HG02798 (cell line): Measurements from ENCODE around the gene AKAP12.
"Not testable (repeated sequence)": the region's sequence is repeated elsewhere in the genome, so short reads cannot be mapped to it uniquely, and the experiment has no call there.

ENCODE experiments used
- ATAC-seq: cut with Tn5 transposase; IDR thresholded peaks from one replicate; pipeline ENCODE4 v1.9.1; 2021; ENCODE audit warnings: mild to moderate bottlenecking; ENCODE audit not compliant: unreplicated experiment, poor library complexity

The AKAP12 gene

GRCh38 chr6:151330130-151330696 lies 90.4 kb downstream of the AKAP12 start:
- ATAC-seq = no peak

DNA sequence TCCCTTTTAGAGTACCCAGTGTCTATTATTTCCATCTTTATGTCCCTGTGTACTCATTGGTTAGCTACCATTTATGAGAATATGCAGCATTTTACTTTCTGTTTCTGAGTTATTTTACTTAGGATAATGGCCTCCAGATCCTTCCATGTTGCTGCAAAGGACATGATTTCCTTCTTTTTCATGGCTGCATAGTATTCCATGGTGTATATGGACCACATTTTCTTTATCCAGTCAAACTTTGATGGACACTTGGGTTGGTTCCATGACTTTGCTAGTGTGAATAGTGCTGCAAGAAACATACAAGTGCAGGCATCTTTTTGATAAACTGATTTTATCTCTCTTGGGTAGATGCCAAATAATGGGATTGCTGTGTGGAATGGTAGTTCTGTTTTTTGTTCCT lies 96.2 kb downstream of the AKAP12 start:
- no peak for ATAC-seq

DNA sequence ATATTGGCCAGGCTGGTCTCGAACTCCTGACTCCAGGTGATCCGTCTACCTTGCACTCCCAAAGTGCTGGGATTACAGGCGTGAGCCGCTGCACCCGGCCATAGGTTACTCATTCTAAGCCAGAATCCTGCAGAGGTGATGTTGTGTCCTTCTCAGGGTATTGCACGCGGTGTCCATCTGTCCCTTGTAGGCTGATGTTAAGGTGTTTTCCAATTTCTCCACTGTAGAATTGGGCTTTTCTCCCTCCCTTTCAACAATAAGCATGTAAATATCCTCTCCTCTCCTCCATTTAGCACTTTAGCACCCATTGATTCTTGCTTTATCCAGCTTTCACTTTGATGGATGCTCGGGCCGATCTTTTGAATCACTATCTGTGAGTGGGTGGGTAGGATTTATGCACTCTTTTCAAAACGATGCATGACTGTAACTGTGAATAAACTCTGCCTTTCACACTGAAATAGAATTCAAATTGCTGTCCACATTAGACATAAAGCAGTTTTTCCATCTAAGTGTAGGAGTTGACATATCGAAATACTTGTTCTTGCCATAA lies 99.0 kb downstream of the AKAP12 start:
- ATAC-seq = no peak

GRCh38 chr6:151339369-151339768 lies 99.6 kb downstream of the AKAP12 start:
- ATAC-seq = no peak

DNA sequence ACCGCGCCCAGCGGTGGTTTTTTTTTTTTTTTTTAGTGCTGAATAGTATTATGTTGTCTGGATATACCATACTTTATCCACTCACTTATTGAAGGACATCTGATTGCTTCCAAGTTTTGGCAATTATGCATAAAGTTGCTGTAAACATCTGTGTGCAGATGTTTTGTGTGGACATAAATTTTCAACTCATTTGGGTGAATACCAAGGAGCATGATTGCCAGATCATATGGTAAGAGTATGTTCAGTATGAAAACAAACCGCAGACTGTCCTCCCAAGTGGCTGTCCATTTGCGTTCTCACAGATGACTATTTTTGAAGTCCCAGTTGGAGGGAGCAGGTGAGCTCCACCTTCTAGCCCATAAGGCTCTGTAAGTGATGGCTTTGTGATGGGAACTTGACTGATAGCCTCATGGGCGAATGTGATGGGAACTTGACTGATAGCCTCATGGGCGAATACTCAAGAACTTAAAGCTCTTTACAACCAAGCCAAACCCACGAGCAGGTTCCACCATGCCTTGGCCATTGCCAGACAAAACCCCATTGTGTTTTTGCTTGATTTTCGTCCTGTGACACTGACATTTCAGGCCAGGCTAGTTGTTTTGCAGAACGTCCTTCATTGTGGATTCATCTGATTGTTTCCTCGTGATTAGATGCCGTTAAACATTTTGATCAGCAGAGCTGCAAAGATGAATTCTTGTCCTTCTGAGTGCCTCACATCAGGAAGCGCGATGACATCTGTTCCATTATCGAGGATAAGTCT lies 100.6 kb downstream of the AKAP12 start:
- ATAC-seq = no peak

GRCh38 chr6:151341476-151342195 lies 101.9 kb downstream of the AKAP12 start:
- ATAC-seq = no peak

- not testable (repeated sequence) for ATAC-seq
Observed at GRCh38 chr6:151342750-151343149, 103.0 kb downstream of the AKAP12 start.

DNA sequence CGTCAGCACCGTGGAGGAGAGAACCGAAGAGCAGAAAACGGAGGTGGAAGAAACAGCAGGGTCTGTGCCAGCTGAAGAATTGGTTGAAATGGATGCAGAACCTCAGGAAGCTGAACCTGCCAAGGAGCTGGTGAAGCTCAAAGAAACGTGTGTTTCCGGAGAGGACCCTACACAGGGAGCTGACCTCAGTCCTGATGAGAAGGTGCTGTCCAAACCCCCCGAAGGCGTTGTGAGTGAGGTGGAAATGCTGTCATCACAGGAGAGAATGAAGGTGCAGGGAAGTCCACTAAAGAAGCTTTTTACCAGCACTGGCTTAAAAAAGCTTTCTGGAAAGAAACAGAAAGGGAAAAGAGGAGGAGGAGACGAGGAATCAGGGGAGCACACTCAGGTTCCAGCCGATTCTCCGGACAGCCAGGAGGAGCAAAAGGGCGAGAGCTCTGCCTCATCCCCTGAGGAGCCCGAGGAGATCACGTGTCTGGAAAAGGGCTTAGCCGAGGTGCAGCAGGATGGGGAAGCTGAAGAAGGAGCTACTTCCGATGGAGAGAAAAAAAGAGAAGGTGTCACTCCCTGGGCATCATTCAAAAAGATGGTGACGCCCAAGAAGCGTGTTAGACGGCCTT lies 110.0 kb downstream of the AKAP12 start:
- ATAC-seq = no peak

DNA sequence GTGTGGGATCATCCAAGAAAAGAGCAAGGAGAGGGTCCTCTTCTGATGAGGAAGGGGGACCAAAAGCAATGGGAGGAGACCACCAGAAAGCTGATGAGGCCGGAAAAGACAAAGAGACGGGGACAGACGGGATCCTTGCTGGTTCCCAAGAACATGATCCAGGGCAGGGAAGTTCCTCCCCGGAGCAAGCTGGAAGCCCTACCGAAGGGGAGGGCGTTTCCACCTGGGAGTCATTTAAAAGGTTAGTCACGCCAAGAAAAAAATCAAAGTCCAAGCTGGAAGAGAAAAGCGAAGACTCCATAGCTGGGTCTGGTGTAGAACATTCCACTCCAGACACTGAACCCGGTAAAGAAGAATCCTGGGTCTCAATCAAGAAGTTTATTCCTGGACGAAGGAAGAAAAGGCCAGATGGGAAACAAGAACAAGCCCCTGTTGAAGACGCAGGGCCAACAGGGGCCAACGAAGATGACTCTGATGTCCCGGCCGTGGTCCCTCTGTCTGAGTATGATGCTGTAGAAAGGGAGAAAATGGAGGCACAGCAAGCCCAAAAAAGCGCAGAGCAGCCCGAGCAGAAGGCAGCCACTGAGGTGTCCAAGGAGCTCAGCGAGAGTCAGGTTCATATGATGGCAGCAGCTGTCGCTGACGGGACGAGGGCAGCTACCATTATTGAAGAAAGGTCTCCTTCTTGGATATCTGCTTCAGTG lies 110.8 kb downstream of the AKAP12 start:
- no peak for ATAC-seq

DNA sequence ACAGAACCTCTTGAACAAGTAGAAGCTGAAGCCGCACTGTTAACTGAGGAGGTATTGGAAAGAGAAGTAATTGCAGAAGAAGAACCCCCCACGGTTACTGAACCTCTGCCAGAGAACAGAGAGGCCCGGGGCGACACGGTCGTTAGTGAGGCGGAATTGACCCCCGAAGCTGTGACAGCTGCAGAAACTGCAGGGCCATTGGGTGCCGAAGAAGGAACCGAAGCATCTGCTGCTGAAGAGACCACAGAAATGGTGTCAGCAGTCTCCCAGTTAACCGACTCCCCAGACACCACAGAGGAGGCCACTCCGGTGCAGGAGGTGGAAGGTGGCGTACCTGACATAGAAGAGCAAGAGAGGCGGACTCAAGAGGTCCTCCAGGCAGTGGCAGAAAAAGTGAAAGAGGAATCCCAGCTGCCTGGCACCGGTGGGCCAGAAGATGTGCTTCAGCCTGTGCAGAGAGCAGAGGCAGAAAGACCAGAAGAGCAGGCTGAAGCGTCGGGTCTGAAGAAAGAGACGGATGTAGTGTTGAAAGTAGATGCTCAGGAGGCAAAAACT lies 111.5 kb downstream of the AKAP12 start:
- no peak for ATAC-seq

GRCh38 chr6:151351731-151352130 lies 112.0 kb downstream of the AKAP12 start:
- ATAC-seq = no peak

DNA sequence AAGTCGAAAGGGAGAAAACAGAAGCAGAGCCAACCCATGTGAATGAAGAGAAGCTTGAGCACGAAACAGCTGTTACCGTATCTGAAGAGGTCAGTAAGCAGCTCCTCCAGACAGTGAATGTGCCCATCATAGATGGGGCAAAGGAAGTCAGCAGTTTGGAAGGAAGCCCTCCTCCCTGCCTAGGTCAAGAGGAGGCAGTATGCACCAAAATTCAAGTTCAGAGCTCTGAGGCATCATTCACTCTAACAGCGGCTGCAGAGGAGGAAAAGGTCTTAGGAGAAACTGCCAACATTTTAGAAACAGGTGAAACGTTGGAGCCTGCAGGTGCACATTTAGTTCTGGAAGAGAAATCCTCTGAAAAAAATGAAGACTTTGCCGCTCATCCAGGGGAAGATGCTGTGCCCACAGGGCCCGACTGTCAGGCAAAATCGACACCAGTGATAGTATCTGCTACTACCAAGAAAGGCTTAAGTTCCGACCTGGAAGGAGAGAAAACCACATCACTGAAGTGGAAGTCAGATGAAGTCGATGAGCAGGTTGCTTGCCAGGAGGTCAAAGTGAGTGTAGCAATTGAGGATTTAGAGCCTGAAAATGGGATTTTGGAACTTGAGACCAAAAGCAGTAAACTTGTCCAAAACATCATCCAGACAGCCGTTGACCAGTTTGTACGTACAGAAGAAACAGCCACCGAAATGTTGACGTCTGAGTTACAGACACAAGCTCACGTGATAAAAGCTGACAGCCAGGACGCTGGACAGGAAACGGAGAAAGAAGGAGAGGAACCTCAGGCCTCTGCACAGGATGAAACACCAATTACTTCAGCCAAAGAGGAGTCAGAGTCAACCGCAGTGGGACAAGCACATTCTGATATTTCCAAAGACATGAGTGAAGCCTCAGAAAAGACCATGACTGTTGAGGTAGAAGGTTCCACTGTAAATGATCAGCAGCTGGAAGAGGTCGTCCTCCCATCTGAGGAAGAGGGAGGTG lies 112.9 kb downstream of the AKAP12 start:
- no peak for ATAC-seq

DNA sequence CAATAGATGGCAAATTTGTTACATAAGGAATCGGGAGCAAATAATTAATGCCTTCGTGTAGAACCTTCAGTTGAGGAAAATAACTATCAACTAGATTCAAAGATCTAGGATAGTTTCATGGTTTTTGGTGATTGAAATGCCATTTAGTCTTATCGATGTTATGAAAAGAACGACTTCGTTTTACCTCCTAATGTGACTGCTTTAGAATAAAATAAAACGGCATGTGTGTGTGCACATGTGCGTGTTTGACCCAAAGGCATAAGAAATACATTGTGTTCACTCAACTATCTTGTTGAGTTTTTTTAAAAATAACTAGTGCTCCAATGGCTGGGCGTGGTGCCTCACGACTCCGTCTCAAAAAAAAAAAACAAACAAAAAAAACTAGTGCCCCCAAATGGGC lies 114.0 kb downstream of the AKAP12 start:
- ATAC-seq = no peak

- ATAC-seq = not testable (repeated sequence)
Observed at GRCh38 chr6:151356983-151357382, 117.2 kb downstream of the AKAP12 start.

GRCh38 chr6:151357758-151358436 lies 118.1 kb downstream of the AKAP12 start:
- no peak for ATAC-seq

- ATAC-seq = no peak
Observed at GRCh38 chr6:151358475-151358874, 118.7 kb downstream of the AKAP12 start.

GRCh38 chr6:151359486-151359885 lies 119.7 kb downstream of the AKAP12 start:
- ATAC-seq = no peak

GRCh38 chr6:151365233-151365632 lies 125.5 kb downstream of the AKAP12 start:
- ATAC-seq = no peak
